CD4-positive, alpha-beta T cell treated with Interleukin-15 for 1 hour (primary cell): ENCODE results near the gene TPK1.

Source experiments
- DNase-seq: peaks from one replicate; pipeline ENCODE4 v3.0.0-alpha.2; 2020

The TPK1 gene

DNA sequence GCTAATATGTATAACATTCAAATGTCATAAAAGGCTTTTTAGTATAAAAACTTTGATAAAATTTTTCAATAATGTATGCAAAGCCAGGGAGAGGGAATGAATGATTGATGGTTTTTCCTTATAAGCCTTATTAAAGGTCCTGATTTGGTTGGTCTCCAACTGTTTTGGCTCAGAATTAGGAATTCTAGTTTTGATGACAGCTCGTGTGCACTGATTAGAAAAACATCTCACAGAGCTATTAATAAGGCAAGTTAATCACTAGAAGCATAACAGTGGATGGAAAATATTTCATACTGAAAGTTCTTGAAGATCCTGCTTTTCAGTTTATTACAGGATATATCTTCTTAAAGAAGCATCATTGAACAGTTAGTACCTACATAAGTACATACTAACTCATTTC, 317.5 kb downstream of the TPK1 start:
- no peak for DNase-seq

GRCh38 chr7:144517749-144518148, 318.1 kb downstream of the TPK1 start:
- no peak for DNase-seq

- DNase-seq: no peak
These were observed 318.9 kb downstream of the TPK1 start for GRCh38 chr7:144516729-144517525.

- no peak for DNase-seq
These were observed 322.5 kb downstream of the TPK1 start for GRCh38 chr7:144513334-144513733.

DNA sequence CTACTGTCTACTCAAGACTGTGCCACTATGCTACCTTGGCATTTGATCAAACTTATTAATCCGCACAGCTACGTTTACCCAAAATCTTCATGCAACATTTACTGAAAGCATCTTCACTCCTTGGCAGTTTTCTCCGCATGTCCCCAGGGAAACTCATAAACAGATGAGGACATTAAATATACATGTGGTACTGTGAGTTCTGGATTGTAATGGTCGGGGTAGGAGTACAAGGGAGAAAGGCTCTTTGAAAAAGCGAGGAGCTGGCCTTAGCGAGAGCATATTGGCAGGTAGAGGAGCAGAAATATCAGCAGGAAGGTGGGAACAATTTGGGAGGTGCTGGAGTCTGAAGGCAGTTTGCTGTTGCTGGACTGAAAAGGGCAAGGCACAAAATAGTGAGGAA, 325.2 kb downstream of the TPK1 start:
- no peak for DNase-seq

DNA sequence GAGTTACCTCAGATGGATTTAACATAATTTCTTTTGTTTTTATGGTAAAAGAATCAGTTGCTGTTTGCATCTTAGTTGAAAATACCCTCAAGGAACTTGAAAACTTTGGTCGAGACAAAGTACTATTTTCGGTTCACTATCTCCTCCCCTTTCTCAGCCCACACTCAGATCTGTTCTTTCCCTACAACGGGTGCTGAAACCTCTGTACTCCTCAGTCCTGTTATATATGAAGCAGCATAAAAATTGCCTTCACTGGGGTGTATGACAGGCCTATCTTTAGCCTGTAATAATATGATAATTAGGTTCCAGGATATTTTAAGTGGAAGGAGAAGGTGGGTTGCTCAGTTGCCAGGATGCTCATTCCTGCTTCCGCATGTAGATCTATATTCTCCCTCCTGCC, 327.2 kb downstream of the TPK1 start:
- no peak for DNase-seq

GRCh38 chr7:144503215-144503614, 332.6 kb downstream of the TPK1 start:
- DNase-seq: no peak

GRCh38 chr7:144500225-144500624, 335.6 kb downstream of the TPK1 start:
- DNase-seq: no peak

DNA sequence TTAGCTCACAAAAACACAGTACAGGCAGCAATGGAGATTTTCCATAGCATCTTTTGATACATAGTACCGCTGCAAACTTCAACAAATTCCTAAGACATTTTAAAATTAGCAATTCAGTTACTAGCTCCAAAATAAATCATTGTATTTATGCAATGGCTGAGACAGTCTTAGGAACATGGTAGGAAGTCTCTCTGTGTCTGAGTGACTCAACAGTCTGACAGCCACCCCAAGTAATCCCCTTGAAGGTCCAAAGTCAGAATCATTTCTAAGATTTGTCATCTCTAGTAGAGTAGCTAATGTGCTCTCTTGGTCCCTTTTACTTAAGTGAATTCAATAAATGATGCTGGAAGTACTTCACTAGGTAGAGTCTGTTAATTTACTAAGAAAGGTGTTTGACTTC, 338.6 kb downstream of the TPK1 start:
- DNase-seq: no peak

GRCh38 chr7:144494355-144494754, 341.5 kb downstream of the TPK1 start:
- DNase-seq: no peak

DNA sequence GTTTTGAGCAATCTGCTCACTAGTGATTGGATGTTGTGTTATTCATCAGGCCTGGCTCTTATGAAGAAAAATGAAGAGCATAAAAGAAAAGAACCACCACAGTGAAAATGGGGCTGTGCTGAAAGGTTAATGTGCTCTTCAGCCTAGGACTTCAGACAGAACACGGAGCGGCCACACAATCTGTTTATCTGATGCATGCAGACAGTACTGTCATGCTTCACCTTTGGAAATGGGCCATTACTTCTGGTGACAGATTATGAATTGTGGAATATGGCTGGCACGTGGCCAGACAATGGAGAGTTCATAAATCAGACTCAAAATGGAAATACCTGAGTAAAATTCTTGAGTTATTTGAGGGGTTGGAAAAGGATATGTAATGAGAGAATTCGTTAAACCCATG, 346.3 kb downstream of the TPK1 start:
- no peak for DNase-seq

DNA sequence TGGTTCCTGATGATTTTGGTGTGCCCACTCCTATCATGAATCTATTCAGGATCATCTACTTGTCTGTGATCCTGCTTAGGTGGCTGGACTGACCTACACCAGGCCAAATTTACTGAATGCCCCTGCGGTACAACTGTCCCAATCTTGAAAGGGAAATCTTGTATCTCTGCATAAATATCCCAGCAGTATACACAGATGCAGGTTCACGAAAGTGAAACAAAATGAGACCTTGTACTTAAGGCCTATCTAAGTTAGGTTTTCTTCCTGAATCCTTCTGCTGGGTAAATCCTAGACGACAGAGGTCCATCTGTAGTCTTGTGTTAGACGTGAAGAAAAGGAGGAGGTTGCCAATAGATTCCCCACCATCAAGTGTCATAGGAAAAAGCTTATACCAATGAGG, 346.9 kb downstream of the TPK1 start:
- no peak for DNase-seq

- no peak for DNase-seq
These were observed 348.0 kb downstream of the TPK1 start for GRCh38 chr7:144487901-144488300.

DNA sequence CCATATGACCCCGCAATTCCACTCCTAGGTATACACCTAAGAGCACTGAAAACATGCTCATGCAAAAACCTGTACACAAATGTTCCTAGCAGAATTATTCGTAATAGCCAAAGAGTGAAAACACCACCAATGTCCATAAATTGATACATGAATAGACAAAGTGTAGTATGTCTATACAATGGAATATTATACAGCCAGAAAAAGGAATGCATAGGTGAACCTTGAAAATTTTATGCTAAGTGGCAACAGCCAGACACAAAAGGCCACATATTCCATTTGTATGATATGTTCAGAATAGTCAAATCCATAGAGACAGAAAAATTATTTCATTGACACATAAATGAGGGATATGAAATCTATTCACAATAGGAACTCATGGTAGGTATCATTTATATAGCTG, 351.4 kb downstream of the TPK1 start:
- DNase-seq: no peak

GRCh38 chr7:144483189-144483588, 352.7 kb downstream of the TPK1 start:
- DNase-seq: no peak

DNA sequence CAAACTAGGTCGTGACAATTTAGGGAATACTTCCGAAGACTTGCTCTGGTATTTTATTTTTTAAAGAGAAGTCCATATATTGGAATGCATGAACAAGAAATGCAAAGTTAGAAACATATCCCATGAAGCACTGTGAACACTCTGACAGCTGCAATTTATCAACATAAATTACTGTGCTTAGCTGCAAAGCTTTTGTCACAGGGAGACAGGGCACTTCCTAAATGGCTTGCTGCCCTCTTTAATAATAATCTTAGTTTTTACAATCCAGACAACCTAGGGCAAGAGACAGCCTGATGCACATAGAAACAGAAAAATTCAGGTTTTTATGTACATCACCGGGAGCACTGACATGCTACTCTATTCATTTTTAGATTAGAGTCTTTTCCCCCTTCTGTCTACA, 354.0 kb downstream of the TPK1 start:
- DNase-seq: no peak

DNA sequence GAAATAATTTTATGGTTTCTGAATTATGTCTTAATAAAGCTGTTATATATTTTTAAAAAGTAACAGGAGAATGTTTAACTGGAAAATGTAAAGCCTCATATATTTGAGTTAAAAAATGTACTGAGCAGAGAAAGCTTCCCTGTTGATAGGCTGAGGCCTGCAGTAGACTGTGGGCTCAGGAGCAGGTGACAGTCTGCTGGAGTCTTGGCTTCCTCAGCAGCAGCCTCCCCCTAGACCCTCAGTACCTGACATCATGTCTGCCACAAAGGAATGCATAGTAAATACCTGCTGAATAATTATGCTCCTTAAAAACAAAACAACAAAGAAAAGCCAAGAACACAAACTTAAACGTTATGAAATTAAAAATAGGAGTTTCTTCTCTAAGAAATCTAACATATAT, 358.5 kb downstream of the TPK1 start:
- no peak for DNase-seq

DNA sequence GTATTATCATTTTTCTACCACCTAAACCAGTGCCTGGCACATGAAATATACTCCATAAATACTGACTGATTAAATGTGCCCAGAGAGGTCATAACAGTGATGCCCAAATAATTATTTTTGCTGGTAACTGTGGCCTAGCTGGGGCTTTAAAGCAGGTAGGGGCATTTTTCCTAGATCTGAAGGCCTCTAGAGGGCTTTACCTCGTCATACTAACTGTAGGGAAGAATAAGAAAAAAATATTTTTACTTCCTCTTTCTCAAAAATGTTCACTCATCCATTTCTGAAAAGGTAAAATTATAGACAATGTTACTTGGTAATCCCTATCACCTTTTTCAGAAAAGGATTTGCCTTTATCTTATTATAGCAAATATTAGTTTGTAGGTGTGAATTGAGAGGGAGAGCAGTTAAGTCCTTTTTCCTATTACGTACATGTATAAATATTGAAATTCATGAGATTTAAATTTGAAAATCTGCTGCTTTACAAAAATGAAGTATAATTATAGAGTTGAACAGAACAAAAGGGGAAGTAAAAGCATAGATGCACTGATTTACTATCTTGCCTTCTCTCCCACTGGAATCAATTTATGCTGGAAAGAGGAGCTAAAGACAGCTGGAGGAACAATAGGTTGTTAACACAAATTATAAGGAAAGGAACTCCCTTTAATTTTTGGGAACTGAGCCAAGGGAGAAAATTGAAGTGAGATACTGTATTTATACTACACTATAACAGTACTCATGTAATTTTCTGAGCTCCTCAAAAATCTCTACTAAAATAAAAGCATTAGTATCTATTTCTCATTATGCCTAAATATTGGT, 360.8 kb downstream of the TPK1 start:
- no peak for DNase-seq

GRCh38 chr7:144474363-144474762, 361.5 kb downstream of the TPK1 start:
- no peak for DNase-seq

DNA sequence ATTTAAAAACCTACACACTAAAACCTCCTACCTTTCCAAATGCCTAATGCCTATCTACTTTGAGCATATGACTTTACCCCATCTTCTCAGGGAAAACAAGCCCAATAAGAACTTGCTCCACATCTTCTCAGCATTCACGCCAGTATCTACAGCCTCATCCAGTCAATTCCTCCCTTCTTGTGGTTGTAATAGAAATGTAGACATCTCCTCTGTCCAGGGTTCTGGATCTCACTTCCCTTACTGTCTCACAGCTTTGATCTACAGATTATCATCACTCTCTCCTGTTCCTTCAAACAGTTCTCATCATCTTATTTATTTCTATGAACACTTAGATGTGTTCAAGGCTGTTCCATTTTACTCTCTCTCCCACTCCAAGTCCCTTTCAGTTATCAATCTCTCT, 361.9 kb downstream of the TPK1 start:
- no peak for DNase-seq

GRCh38 chr7:144470078-144470477, 365.8 kb downstream of the TPK1 start:
- no peak for DNase-seq

DNA sequence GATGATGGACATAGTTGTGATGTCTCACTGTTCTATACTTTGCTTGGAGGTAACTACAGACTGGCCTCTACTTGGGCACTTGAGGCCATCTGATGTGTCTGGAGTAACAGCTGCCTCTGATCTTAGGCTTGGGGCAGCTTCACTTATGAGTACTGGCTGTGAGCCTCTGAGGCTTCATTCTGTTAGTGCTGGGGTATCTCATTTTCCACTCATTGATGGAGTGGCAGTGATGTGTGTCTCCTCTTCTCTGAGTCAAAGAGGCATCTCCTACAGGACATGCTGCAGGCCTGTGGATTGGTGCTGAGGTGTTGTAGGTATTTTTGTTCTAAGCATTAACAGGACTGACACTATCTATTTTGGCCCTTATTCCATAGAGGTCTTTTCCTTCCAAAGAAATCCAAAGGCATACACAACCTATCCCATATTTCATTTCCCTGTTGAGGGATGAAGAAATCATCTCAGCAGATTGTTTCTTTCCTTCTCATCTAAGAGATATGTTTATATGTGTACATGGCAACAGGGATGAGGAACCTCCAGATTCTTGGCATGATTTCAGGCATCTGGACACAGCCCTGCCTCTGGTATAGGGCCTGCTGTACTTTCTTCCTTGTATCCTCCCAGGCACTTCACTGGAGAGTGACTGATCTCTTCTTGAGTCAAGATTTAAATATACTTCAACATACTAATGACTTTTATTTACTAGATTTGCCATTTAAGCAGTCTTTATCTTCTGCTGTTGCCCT, 366.7 kb downstream of the TPK1 start:
- no peak for DNase-seq

DNA sequence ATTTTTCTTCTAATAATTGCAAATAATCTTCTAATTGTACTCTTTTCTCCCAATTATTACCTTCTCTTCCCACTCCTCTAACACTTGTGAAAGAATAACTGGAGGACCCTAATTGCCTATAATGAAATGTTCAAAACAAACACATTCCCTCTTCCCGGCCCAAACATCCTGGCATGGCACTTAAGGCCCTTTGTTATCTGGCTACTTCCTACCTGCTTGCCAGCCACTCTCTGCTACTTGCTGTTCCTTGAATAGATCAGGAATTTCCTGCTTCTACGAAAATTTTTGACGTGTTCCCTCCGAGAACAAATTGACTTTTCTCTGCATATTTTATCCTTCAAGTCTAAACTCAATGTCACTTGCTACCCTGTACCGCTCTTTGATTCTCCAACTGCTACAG, 376.2 kb downstream of the TPK1 start:
- no peak for DNase-seq

DNA sequence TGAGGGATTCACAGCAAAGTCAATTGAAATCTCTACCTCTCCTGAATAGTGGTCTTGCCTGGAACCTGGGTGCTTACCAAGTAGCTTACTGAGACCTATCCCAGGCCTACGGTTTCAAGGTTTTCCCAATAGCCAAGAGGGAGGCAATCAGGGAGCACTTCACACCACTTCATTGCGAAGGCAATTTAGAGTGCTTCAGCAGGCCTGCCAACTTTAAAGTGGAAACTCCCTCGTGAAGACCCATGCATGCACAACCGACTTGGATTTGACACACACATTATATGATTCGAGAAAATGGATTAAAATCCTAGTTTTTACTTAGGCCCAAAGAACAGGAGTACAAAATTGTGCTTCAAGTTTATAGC, 380.8 kb downstream of the TPK1 start:
- no peak for DNase-seq
